NB4 (cell line): Measurements from ENCODE around the gene SMAD7.

Experiments
- MAX ChIP-seq: IDR thresholded peaks from 2 replicates; pipeline ENCODE4 v1.6.1; 2011; ENCODE audit warnings: low read depth, low read length
- POLR2A ChIP-seq: IDR thresholded peaks from 2 replicates; pipeline ENCODE4 v1.6.1; 2011; ENCODE audit warnings: mild to moderate bottlenecking; ENCODE audit not compliant: insufficient read length; ENCODE audit errors: extremely low read depth
- TF ChIP-seq, protein P1 (sequence below): IDR thresholded peaks from one replicate; pipeline ENCODE4 v1.5.1; 2012; ENCODE audit warnings: low read depth, low read length

DNA sequence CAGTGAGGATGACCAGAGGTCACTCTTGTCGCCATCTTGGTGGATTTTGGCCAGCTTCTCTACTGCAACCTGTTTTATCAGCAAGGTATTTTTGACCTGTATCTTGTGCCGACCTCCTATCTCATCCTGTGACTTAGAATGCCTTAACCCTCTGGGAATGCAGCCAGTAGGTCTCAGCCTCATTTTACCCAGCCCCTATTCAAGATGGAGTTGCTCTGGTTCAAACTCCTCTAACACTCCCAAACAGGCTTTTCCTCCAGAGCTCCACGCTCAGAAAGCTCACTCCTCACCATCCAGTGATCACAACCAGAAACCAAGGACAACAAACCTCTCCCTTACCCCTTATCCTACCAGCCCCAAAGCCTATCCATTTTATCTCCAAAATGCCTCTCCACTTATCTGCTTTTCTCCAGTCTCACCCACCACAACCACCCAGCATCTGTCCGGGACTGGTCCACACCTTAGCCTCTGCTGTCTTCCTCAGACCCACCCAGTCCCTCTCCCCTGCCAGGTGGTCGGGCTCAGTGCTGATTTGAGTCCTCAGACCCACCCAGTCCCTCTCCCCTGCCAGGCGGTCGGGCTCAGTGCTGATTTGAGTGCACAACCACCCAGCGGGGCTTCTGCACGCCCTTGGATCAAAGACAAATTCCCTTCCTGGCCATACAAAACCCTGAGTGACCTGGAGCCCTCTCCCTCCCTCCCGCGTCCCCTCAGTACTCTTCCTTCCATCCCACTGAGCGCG, 11.7 kb upstream of the SMAD7 start:
- TF ChIP-seq POLR2A (no peak), MAX (no peak)
- TF ChIP-seq, protein P1, sequence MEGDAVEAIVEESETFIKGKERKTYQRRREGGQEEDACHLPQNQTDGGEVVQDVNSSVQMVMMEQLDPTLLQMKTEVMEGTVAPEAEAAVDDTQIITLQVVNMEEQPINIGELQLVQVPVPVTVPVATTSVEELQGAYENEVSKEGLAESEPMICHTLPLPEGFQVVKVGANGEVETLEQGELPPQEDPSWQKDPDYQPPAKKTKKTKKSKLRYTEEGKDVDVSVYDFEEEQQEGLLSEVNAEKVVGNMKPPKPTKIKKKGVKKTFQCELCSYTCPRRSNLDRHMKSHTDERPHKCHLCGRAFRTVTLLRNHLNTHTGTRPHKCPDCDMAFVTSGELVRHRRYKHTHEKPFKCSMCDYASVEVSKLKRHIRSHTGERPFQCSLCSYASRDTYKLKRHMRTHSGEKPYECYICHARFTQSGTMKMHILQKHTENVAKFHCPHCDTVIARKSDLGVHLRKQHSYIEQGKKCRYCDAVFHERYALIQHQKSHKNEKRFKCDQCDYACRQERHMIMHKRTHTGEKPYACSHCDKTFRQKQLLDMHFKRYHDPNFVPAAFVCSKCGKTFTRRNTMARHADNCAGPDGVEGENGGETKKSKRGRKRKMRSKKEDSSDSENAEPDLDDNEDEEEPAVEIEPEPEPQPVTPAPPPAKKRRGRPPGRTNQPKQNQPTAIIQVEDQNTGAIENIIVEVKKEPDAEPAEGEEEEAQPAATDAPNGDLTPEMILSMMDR, result no peak
